Psoas muscle (tissue), 7 donors: Measurements from ENCODE around the gene TMEM191B. TPM values are rescaled to one million over a fixed set of nuclear protein-coding genes. Genes with fewer than 3 reads are reported as not detected.

Experiments
- polyA plus RNA-seq, 3 donors: library from polyadenylated mRNA; stranded (reverse); fragments of 200-250 nt; gene quantifications; one replicate each; pipeline ENCODE4 v1.2.3, GENCODE V29; 2013
- total RNA-seq, 4 donors: library from RNA; stranded (reverse); fragmentation: NEBNext Ultra II Directional in 2 of 4; extraction: Animal tissue kit (Norgen Biotek cat#: 25700) in 2 of 4; gene quantifications; one replicate each; pipeline versions ENCODE4 v1.2.1 to v1.2.4, GENCODE V29; 2021 to 2023
- donor health status: healthy with polysubstance abuse.
- donor health status: DM: no; HTN: no; CAD: no; lungs with moderate emphysema.
- donor health status: Bipolar disorder and iron deficiency.
- donor health status: healthy.
- donor health status: DM: no; HTN: no; CAD: no.
- donor health status: DM: no; HTN: no; CAD: no.
- donor health status: DM: yes; HTN: yes; CAD: no.

Gene TMEM191B
- total and polyA plus RNA-seq, 7 donors = not detected

Other genes starting within 250 kb of the TMEM191B start
- gene GGTLC3, start 9.6 kb upstream of the TMEM191B start, total RNA-seq = not detected
- not detected for gene GGTLC3, start 9.6 kb upstream of the TMEM191B start, polyA plus RNA-seq
- under 1 TPM in 1 of 4 donors, not detected in 3; 0.11 TPM for gene RIMBP3, start 84.1 kb downstream of the TMEM191B start, total RNA-seq
- under 1 TPM in 2 of 3 donors, not detected in 1; 0.01 to 0.09 TPM for gene RIMBP3, start 84.1 kb downstream of the TMEM191B start, polyA plus RNA-seq